CD8-positive, alpha-beta memory T cell (primary cell): ENCODE results near the gene PNP. TPM values are rescaled to one million over a fixed set of nuclear protein-coding genes. Genes with fewer than 3 reads are reported as not detected.

ENCODE experiments used
- CTCF ChIA-PET: fragments of 350-600 bp; sonication (Branson Sonifier 250); formaldehyde crosslinking; loops from one replicate; lab custom pipeline; 2021; ENCODE audit warnings: antibody characterized with exemption; lab: Charles Lee
- POLR2A ChIA-PET: fragments of 350-600 bp; sonication (Branson Sonifier 250); formaldehyde crosslinking; loops from one replicate; lab custom pipeline; 2021; ENCODE audit warnings: antibody characterized with exemption; lab: Charles Lee
- DNase-seq, 5 donors: peaks; one replicate each; pipeline versions ENCODE4 v3.0.0 to v3.0.0-alpha.2; 2020 to 2022; ENCODE audit warnings: mixed read lengths in 1 of 5
- H3K27ac ChIP-seq: one replicate; pipeline ENCODE4 v1.7.0; 2013; ENCODE audit warnings: low read depth, mild to moderate bottlenecking, low read length, moderate library complexity
- H3K27me3 ChIP-seq: 2 replicates; pipeline ENCODE4 v1.7.0; 2013; ENCODE audit warnings: low read length, mild to moderate bottlenecking; ENCODE audit not compliant: insufficient read depth, poor library complexity, severe bottlenecking
- H3K36me3 ChIP-seq: 2 replicates; pipeline ENCODE4 v1.7.0; 2013; ENCODE audit warnings: mild to moderate bottlenecking, low read length, moderate library complexity; ENCODE audit not compliant: insufficient read depth
- H3K4me1 ChIP-seq: 2 replicates; pipeline ENCODE4 v1.7.0; 2013; ENCODE audit warnings: mild to moderate bottlenecking, low read length, moderate library complexity; ENCODE audit not compliant: insufficient read depth
- H3K4me3 ChIP-seq: 2 replicates; pipeline ENCODE4 v1.7.0; 2013; ENCODE audit warnings: mild to moderate bottlenecking, low read length
- H3K9me3 ChIP-seq: 2 replicates; pipeline ENCODE4 v1.7.0; 2013; ENCODE audit warnings: mild to moderate bottlenecking, low read length
- H3K27ac Mint-ChIP-seq, 8 donors: one replicate each; pipeline ENCODE4 v1.8.0; 2020 to 2021; ENCODE audit warnings: mixed read lengths in 8 of 8, mild to moderate bottlenecking in 6 of 8, inconsistent platforms in 3 of 8, moderate library complexity in 3 of 8
- H3K27me3 Mint-ChIP-seq, 2 donors: one replicate each; pipeline ENCODE4 v1.8.0; 2020 to 2021; ENCODE audit warnings: mixed read lengths in 2 of 2, mild to moderate bottlenecking in 1 of 2, moderate library complexity in 1 of 2
- H3K36me3 Mint-ChIP-seq, 3 donors: one replicate each; pipeline ENCODE4 v1.8.0; 2020 to 2021; ENCODE audit warnings: mixed read lengths in 3 of 3, inconsistent platforms in 1 of 3, mild to moderate bottlenecking in 1 of 3
- H3K4me1 Mint-ChIP-seq, 3 donors: one replicate each; pipeline ENCODE4 v1.8.0; 2020 to 2021; ENCODE audit warnings: mixed read lengths in 3 of 3, inconsistent platforms in 1 of 3, mild to moderate bottlenecking in 1 of 3
- H3K4me3 Mint-ChIP-seq, 7 donors: one replicate each; pipeline ENCODE4 v1.8.0; 2020 to 2021; ENCODE audit warnings: mixed read lengths in 7 of 7, mild to moderate bottlenecking in 6 of 7, moderate library complexity in 4 of 7, inconsistent platforms in 2 of 7
- H3K9me3 Mint-ChIP-seq, 5 donors: one replicate each; pipeline ENCODE4 v1.8.0; 2020 to 2022; ENCODE audit warnings: mixed read lengths in 5 of 5, mild to moderate bottlenecking in 3 of 5, moderate library complexity in 2 of 5, inconsistent platforms in 1 of 5
- polyA plus RNA-seq: library from polyadenylated mRNA; unstranded; fragments of 300-500 nt; fragmentation: Illumina TruSeq; gene quantifications from one replicate; pipeline ENCODE4 v1.2.3, GENCODE V29; 2021
- total RNA-seq, 2 experiments: library from RNA; stranded (reverse); gene quantifications; one replicate each; pipeline ENCODE4 v1.2.3, GENCODE V29; 2021

Gene PNP
- total and polyA plus RNA-seq, 3 experiments from 2014 or later: 84.0 to 188 (median 181) TPM

DNA sequence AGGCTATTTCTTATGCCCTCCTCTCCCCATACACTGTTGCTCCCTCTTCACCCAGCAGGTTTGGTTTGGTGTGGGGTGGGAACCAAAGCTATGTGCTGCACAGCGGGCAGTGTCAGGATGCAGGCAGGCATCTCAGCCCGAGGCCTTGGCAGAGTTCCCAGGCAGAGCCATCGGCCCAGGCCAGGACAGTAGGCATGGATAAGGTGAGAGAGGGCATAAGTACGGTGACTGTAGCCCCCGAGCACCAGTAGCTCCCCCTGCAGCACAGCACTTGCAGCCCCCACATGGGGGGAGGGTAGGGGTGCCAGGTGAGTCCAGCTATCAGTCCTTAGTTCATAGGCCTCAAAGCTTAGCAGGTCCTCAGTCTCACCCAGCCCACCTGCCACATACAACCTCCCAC is 40.4 kb upstream of the PNP start:
- no peak for DNase-seq
- ChIA-PET POLR2A (no interaction called here), CTCF (interaction anchor here (0.9 to 2.8 kb wide), 2 partner anchors 13 to 123 kb away, joined by 3 to 13 read pairs; partner anchors contain the start of gene TTC5)
- peak overlapping the region in 1 of 7 donors; percentile 4 for H3K4me3 Mint-ChIP-seq
- H3K4me3 ChIP-seq: no peak overlapping the region
- no peaks in the 10 kb centered on the region for H3K36me3 Mint-ChIP-seq
- H3K4me1 Mint-ChIP-seq: peaks cover 22 to 26% (median 22%) of the 10 kb centered on the region in 3 donors
- no peaks in the 10 kb centered on the region for H3K36me3 ChIP-seq
- no peaks in the 10 kb centered on the region for H3K27me3 ChIP-seq
- no peaks in the 10 kb centered on the region for H3K27me3 Mint-ChIP-seq
- peaks cover 21% of the 10 kb centered on the region for H3K4me1 ChIP-seq
- H3K9me3 Mint-ChIP-seq: no peaks in the 10 kb centered on the region
- no peaks in the 10 kb centered on the region for H3K9me3 ChIP-seq
- peak overlapping the region in 1 of 8 donors; percentile 73 for H3K27ac Mint-ChIP-seq
- H3K27ac ChIP-seq: no peak overlapping the region

DNA sequence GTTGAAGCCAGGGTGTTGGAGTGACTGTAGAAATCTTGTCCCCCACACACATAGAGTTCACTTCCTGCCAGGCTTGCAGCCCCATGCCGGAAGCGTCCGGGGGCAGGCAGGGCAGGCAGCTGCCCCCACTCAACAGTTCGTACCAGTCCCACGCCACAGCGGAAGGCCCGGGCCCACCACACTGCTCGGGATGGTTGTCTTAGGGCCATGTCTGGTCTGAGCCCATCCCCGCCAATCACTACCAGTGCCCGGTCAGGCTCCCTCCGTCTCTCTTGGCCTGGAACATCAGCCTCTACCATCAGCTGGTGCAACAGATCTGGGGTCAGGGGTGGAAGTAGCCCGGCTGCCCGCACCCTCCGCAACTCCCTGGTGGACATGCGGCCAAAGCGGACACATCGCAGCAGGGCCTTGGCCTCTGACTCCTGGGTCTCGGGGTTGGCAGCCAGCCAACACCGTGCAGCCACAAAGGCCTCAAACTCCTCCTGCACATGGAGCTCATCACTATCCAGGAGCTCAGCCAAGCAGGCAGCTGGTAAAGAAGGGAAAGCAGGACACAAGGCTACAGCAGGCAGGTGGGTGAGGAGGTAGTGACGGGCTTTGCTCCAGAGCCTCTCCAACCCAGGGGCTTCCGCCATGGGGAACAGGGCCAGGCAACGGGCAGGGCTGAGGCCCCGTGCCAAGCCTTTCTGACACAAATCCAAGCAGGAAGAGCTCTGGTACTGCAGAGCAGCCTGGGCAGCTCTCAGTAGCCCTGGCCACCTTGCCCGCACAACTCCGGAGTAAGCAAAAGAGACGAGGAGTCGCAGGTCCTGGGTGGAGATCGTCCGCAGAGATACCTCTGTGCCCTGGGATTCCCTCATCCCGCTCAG is 39.2 kb upstream of the PNP start:
- Mint-ChIP-seq H3K4me1 (peaks cover 22 to 26% (median 22%) of the 10 kb centered on the region in 3 donors), H3K4me3 (peak overlapping the region in 2 of 7 donors; percentile 21 to 44), H3K9me3 (no peaks in the 10 kb centered on the region), H3K27me3 (no peaks in the 10 kb centered on the region), H3K36me3 (no peaks in the 10 kb centered on the region), H3K27ac (peak overlapping the region in 4 of 8 donors; percentile 37 to 64 (median 56))
- H3K36me3 ChIP-seq: no peaks in the 10 kb centered on the region
- ChIA-PET POLR2A (interaction anchor here (1.0 to 1.3 kb wide), 2 partner anchors 17 to 31 kb away, joined by 3 to 4 read pairs; partner anchors contain the start of gene PIP4P1), CTCF (interaction anchor here (2.8 kb wide), 1 partner anchor 15 kb away, joined by 13 read pairs; no protein-coding TSS in a partner anchor)
- no peak overlapping the region for H3K27ac ChIP-seq
- no peak overlapping the region for H3K4me3 ChIP-seq
- DNase-seq: peak in 1 of 5 donors; percentile 41
- H3K27me3 ChIP-seq: no peaks in the 10 kb centered on the region
- peaks cover 21% of the 10 kb centered on the region for H3K4me1 ChIP-seq
- no peaks in the 10 kb centered on the region for H3K9me3 ChIP-seq

DNA sequence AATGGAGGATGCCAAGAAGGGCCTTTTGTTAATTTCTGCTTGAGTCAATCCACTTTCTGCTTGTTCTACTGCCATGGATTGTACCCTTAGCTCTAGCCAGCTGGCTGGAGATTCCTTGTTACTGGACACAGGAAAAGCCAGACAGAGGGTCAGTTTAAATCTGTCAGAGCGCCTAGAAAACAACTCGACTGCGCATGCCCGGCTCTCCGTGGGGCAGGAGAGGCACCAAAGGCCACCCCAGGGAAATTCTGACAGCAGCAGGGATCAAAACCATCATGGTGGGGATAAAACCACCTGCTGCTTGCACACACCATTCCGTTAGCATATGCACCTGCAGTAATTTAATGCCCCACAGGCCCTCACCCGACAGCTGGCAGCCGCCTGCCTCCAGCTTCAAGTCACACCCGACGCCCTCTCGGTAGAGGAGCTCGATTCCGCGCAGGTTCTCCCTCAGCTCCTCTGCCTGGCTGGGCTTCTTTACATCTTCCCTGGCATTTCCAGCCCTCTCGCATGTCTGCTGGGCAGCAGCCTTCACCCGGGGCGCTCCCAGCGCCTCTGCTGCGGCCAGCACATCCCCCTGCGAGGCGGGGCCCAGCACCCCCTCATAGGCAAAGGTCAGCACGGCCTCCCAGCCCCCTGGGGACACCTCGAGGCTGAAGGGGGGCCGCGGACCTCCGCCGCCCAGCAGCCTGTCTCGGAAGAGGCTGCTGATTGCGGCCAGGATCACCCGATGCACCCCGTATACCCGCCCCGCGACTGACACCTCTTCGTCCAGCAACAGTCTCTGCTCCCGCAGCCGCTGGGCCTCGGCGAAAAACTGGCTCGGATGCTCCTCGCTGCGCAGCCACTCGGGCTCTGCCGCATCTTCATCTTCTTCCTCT is 34.3 kb upstream of the PNP start:
- DNase-seq: no peak
- no peak overlapping the region for H3K4me3 ChIP-seq
- H3K36me3 ChIP-seq: no peaks in the 10 kb centered on the region
- H3K27me3 Mint-ChIP-seq: no peaks in the 10 kb centered on the region
- H3K36me3 Mint-ChIP-seq: no peaks in the 10 kb centered on the region
- H3K27me3 ChIP-seq: no peaks in the 10 kb centered on the region
- H3K4me1 Mint-ChIP-seq: peaks cover 0 to 1% (median 0%) of the 10 kb centered on the region in 3 donors
- POLR2A ChIA-PET: no interaction called here
- no peak overlapping the region for H3K27ac Mint-ChIP-seq
- no peak overlapping the region for H3K27ac ChIP-seq
- no peaks in the 10 kb centered on the region for H3K9me3 ChIP-seq
- H3K4me1 ChIP-seq: peaks cover under 1% of the 10 kb centered on the region
- CTCF ChIA-PET: interaction anchor here (1.4 to 1.8 kb wide), 2 partner anchors 19 to 21 kb away, joined by 3 to 5 read pairs; partner anchors contain the start of gene TEP1
- no peak overlapping the region for H3K4me3 Mint-ChIP-seq
- no peaks in the 10 kb centered on the region for H3K9me3 Mint-ChIP-seq

DNA sequence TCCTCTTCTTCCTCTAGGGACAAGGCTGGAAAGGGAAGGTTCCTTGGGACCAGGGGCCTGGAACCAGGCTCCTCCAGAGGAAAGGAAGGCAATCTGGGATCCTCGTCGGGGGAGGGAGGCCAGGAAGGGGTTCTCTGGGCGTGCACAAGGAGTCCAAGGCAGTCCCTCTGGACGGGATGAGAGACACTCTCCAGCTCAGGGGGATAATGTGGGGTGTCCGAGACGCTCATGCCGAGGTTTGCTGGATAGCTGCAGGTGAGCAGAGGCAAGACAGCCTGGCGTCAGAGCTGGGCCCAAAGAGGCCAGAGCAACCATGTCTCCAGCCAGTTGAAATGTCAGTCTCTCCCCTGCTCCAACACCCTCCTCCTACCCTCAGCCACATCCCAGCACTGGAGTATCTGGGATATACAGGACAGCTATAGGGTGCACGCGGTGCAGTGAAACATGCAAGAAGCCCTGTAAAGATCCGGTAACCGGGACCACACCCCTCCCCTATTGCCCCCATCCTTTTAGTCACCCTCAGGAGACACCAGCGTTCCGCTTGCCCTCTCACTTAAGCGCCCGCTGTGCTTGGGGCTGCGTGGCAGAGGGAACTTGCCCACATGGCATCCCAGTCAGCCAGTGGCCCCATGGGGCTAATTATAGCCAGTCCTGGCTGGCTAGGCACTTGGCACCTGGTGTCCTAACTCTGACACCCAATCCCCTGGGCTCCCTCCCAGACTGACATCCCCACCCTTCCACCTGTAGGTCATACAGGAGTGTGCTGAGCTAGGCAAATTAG is 33.4 kb upstream of the PNP start, which contains the start of gene KLHL33:
TSS of gene KLHL33 (minus strand) at position 585 of the 781 bp plus-strand sequence. CDS start at position 230, 355 bp downstream.
- no peaks in the 10 kb centered on the region for H3K36me3 ChIP-seq
- POLR2A ChIA-PET: no interaction called here
- no peak for DNase-seq
- H3K4me1 ChIP-seq: peaks cover 9% of the 10 kb centered on the region
- H3K9me3 ChIP-seq: no peaks in the 10 kb centered on the region
- Mint-ChIP-seq H3K9me3 (no peaks in the 10 kb centered on the region), H3K36me3 (no peaks in the 10 kb centered on the region), H3K4me1 (peaks cover 6 to 9% (median 6%) of the 10 kb centered on the region in 3 donors), H3K4me3 (no peak within 1 kb of the TSS), H3K27me3 (no peaks in the 10 kb centered on the region), H3K27ac (no peak within 1 kb of the TSS)
- CTCF ChIA-PET: interaction anchor here (1.0 to 1.4 kb wide), 2 partner anchors 10 to 22 kb away, joined by 3 read pairs; partner anchors contain the start of gene TEP1
- H3K27me3 ChIP-seq: no peaks in the 10 kb centered on the region
- no peak within 1 kb of the TSS for H3K4me3 ChIP-seq
- no peak within 1 kb of the TSS for H3K27ac ChIP-seq

DNA sequence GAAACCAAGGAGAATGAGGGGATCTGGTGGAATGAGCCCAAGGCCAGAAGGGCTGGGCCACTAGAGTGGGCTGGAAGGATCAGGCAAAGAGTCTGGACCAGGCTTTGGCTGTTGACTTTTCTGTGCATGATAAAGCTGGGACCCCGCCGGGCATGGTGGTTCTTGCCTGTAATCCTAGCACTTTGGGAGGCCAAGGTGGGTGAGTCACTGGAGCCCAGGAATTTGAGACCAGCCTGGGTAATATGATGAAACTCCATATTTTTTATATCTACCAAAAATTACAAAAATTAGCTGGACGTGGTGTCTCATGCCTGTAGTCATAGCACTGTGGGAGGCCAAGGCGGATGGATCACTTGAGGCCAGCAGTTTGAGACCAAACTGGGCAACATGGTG is 32.8 kb upstream of the PNP start:
- H3K9me3 ChIP-seq: no peaks in the 10 kb centered on the region
- DNase-seq: no peak
- no peaks in the 10 kb centered on the region for H3K27me3 Mint-ChIP-seq
- H3K4me3 ChIP-seq: no peak overlapping the region
- H3K4me1 ChIP-seq: peaks cover 15% of the 10 kb centered on the region
- no peak overlapping the region for H3K27ac ChIP-seq
- no peaks in the 10 kb centered on the region for H3K36me3 Mint-ChIP-seq
- no peak overlapping the region for H3K4me3 Mint-ChIP-seq
- H3K27me3 ChIP-seq: no peaks in the 10 kb centered on the region
- H3K4me1 Mint-ChIP-seq: peaks cover 11 to 14% (median 11%) of the 10 kb centered on the region in 3 donors
- ChIA-PET CTCF (interaction anchor here (1.0 to 1.4 kb wide), 2 partner anchors 10 to 23 kb away, joined by 3 read pairs; partner anchors contain the start of gene TEP1), POLR2A (no interaction called here)
- H3K36me3 ChIP-seq: no peaks in the 10 kb centered on the region
- H3K9me3 Mint-ChIP-seq: no peaks in the 10 kb centered on the region
- no peak overlapping the region for H3K27ac Mint-ChIP-seq

DNA sequence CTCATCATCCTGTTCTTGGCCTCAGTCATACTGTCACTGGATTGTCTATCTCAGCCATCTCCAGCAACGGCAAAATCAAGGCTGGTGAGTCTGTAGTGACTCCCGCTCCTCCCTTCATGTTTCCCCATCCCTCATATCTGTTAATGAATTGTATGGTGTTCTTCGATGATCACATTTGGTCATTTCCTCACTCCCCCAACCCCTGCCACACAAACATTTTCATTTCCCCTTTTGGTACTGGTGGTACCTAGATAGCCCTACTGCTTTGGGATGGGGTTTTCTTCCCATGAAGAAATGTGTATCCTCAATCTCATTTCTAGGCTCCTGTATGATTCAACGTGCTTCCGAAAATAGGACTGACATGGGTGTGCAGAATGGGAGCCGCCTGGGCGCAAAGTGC is 30.5 kb upstream of the PNP start:
- Mint-ChIP-seq H3K4me3 (no peak overlapping the region), H3K4me1 (peaks cover 15 to 18% (median 17%) of the 10 kb centered on the region in 3 donors), H3K9me3 (no peaks in the 10 kb centered on the region), H3K27ac (peak overlapping the region in 2 of 8 donors; percentile 7 to 26), H3K27me3 (no peaks in the 10 kb centered on the region), H3K36me3 (peaks cover 0 to 2% (median 1%) of the 10 kb centered on the region in 3 donors)
- peaks cover 22% of the 10 kb centered on the region for H3K4me1 ChIP-seq
- H3K27ac ChIP-seq: no peak overlapping the region
- H3K9me3 ChIP-seq: no peaks in the 10 kb centered on the region
- ChIA-PET CTCF (no interaction called here), POLR2A (no interaction called here)
- H3K27me3 ChIP-seq: no peaks in the 10 kb centered on the region
- H3K4me3 ChIP-seq: no peak overlapping the region
- H3K36me3 ChIP-seq: no peaks in the 10 kb centered on the region
- no peak for DNase-seq

DNA sequence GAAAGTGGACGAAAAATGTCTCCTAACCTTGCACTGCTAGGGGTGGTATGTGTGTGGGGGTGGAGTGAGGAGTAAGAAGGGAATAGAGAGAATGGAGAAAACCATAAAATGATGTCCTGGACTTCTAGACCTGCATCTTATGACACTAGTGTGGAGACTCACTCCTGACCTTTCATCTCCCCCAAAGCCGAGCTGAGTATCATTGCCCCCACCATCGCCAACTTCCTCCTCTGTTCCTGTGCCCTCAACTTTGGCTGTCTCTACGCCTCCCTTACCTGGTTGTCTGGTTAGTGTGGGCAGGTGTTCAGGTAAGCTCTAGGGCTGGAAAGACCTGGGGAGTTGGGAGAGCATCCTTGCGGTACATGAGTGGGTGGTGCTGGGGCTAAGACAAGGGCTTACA is 28.7 kb upstream of the PNP start:
- peak overlapping the region in 6 of 8 donors; percentile 54 to 96 (median 86) for H3K27ac Mint-ChIP-seq
- peak overlapping the region; percentile 10 for H3K4me3 ChIP-seq
- ChIA-PET POLR2A (no interaction called here), CTCF (interaction anchor here (1.0 kb wide), 1 partner anchor 18 kb away, joined by 3 read pairs; no protein-coding TSS in a partner anchor)
- H3K9me3 ChIP-seq: no peaks in the 10 kb centered on the region
- H3K4me1 Mint-ChIP-seq: peaks cover 15 to 18% (median 17%) of the 10 kb centered on the region in 3 donors
- no peak overlapping the region for H3K27ac ChIP-seq
- H3K27me3 ChIP-seq: no peaks in the 10 kb centered on the region
- no peak for DNase-seq
- no peaks in the 10 kb centered on the region for H3K27me3 Mint-ChIP-seq
- no peaks in the 10 kb centered on the region for H3K9me3 Mint-ChIP-seq
- no peaks in the 10 kb centered on the region for H3K36me3 ChIP-seq
- H3K4me1 ChIP-seq: peaks cover 22% of the 10 kb centered on the region
- peak overlapping the region in 5 of 7 donors; percentile 52 to 60 (median 59) for H3K4me3 Mint-ChIP-seq
- H3K36me3 Mint-ChIP-seq: peaks cover 0 to 2% (median 1%) of the 10 kb centered on the region in 3 donors
